Activated T-cell treated with anti-CD3 and anti-CD28 coated beads for 48 hours (primary cell): ENCODE results near the gene CD302.
"Not testable (repeated sequence)": the region's sequence is repeated elsewhere in the genome, so short reads cannot be mapped to it uniquely, and the experiment has no call there.

Experiments
- DNase-seq: peaks from one replicate; pipeline ENCODE4 v3.0.0-alpha.2; 2020; ENCODE audit warnings: low read depth

Gene CD302

DNA sequence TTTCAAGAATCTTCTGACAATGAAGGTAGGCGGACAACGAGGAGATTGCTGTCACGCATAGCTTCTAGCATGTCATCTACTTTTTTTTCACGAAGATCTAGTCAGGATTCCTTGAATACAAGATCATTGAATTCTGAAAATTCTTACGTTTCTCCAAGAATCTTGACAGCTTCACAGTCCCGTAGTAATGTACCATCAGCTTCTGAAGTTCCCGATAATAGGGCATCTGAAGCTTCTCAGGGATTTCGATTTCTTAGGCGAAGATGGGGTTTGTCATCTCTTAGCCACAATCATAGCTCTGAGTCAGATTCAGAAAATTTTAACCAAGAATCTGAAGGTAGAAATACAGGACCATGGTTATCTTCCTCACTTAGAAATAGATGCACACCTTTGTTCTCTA is 49.9 kb downstream of the CD302 start:
- DNase-seq = no peak

DNA sequence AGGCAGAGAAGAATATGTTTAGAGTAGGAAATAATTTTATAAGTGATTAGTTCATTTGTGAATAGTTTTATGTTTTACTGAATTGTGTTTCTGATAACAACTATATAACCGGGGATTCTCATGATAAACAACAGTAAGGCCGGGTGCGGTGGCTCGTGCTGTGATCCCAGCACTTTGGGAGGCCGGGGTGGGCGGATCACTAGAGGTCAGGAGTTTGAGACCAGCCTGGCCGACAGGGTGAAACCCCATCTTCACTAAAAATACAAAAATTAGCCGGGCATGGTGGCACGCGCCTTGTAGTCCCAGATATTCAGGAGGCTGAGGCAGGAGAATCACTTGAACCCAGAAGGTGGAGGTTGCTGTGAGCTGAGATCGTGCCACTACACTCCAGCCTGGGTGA is 52.8 kb downstream of the CD302 start:
- DNase-seq = not testable (repeated sequence)

DNA sequence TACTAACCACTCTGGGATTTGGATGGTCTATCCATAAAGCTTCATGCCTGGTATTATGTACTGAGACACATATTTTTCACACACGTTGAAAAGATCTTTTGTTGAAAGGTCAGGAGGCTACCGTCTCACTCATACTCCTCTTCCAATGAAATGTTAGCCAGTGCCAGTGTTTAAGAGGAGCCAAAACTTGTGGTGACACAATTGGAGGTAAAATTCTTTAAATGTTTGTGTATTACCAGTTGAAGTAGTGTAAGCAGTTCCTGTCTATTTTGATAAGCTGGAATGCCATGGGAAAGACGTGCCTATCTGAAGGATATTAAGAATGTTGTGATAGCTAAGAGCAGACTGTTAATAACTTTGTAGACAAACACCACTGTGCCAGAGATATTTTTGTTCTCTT is 53.6 kb downstream of the CD302 start:
- no peak for DNase-seq

DNA sequence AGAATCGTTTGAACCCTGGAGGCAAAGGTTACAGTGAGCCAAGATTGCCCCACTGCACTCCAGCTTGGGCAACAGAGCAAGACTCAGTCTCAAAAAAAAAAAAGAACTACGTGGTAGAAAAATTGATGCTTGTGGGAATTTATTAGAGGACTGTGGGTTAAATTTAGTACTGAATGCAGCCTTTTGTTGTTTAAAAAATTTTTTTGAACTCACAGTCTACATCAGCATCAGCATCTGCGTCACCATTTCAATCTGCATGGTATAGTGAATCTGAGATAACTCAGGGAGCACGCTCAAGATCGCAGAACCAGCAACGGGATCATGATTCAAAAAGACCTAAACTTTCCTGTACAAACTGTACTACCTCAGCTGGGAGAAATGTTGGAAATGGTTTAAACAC is 55.2 kb downstream of the CD302 start:
- no peak for DNase-seq

DNA sequence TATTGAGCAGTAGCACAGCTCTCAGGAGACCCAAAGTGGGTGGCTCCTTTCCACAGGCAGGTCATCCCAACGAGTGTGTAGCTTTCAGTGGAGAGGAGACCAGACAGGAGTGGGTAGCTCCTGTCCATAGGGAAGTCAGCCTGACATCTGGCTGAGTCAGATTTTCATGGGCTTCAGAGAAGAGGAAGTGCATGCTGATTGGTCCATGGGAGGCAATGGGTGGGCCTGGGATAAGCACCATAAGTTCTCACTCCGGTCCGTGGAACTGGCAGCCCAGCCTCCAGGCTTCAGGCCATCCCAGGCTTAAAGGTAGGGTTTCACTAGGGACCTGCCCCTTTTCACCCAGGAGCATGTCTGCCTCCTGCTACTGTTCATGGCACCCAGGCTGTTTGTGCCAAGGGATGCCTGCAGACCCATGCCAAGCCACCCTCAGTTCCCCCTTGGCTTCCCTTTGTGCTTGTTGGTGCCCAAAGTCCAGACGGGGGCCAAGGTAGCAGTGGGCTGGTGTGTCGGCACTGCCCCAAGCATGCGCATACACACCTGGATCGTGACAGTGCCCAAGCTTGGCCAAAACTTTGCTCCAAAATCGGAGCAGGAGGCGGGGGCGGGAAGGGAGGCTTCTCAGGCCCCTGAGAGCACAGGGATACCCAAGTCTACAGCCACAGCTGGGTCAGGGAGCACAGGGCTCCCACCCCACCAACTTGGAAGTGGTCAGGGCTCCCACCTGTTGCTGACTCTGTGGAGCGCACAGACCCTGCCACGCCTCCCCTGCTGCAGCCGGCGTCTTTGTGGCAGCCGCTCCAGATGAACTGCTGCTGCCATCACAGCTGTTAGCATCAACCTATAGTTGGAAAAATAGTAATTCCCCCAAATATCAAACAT is 59.3 kb downstream of the CD302 start:
- DNase-seq = no peak

- DNase-seq = no peak
These were observed 60.1 kb downstream of the CD302 start for GRCh38 chr2:159737917-159738296.

DNA sequence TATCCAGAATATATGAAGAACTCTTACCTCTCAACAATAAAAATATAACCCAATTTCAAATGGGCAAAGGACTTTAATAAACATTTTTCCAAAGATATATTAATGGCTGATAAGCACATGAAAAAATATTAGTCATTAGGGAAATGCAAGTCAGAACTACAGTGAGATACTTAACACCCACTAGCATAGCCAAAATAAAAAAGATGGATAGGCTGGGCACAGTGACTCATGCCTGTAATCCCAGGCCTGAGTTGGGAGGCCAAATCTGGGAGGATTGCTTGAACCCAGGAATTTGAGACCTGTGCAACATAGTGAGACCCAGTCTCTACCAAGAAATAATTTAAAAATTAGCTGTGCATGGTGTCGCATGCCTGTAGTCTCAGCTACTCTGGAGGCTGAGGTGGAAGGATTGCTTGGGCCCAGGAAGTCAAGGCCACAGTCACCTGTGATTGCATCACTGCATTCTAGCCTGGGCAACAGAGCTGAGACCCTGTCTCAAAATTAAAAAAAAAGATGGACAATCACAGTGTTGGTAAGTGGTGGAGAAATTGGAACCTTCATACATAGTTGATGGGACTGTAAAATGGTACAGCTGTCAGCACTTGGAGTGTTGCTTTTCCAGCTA is 60.6 kb downstream of the CD302 start:
- DNase-seq = no peak

DNA sequence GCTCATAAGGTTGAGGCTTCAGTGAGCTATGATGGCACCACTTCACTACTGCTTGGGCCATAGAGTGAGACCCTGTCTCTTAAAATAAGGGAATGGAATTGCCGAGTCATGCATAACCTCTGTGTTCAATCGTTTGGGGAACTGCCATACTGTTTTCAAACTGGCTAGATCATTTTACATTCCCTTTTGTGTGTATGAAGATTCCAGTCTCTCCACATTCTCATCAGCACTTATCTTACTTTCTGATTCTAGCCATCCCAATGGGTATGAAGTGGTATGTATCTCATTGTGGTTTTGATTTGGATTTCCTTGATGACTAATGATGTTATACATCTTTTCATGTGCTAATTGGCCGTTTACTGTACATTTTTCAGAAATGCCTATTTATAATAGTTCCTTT is 62.0 kb downstream of the CD302 start:
- DNase-seq = no peak

GRCh38 chr2:159735648-159736047 is 62.4 kb downstream of the CD302 start:
- DNase-seq = no peak

DNA sequence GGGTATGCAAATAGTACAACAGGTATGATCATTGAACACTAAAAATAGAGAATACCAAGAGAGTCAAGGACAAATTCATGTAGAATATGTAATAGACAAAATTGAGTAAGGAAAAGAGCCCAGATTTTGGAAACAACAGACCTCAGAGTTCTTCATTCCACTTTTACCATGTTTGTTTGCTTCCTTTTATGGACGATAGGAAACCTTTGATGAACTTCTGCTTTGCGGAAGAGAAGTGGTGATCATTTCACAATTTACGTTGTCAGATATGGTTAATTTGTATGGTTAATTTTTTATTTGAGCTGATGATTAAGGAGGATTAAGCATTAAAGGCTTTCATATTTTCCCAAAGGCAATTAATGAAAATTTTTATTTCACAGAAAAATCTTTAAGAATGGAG is 69.4 kb downstream of the CD302 start:
- DNase-seq = no peak

GRCh38 chr2:159725713-159726112 is 72.3 kb downstream of the CD302 start:
- DNase-seq = no peak

- not testable (repeated sequence) for DNase-seq
These were observed 73.0 kb downstream of the CD302 start for GRCh38 chr2:159724795-159725572.

GRCh38 chr2:159722580-159722979 is 75.4 kb downstream of the CD302 start:
- DNase-seq = no peak

DNA sequence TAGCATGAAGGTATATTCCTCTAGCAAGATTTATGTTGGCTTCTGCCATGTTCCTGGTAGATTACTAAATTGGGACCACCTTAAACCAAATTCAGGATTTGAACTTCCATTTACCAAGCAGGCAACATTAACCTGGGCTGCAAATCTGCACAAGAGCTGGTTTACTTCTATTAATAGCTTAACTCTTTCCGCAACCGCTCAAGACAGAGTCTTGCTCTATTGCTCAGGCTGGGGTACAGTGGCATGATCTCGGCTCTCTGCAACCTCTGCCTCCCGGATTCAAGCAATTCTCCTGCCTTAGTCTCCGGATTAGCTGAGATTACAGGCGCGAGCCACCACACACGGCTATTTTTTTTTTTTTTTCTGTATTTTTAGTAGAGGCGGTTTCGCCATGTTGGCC is 77.3 kb downstream of the CD302 start:
- no peak for DNase-seq
